Neural progenitor cell (in vitro differentiated cells): Measurements from ENCODE around the gene LIMS2.

Experiments used
- EZH2 ChIP-seq: fragments of 200-600 bp; sonication (generic); IDR thresholded peaks from 2 replicates; pipeline ENCODE4 v1.6.1; 2017; ENCODE audit warnings: antibody characterized with exemption, mild to moderate bottlenecking, moderate library complexity
- EZH2phosphoT487 ChIP-seq: fragments of 200-600 bp; sonication (generic); IDR thresholded peaks from 2 replicates; pipeline ENCODE4 v1.6.1; 2017; ENCODE audit warnings: antibody characterized with exemption
- TF ChIP-seq, protein P1 (sequence below): fragments of 200-600 bp; sonication (generic); IDR thresholded peaks from 2 replicates; pipeline ENCODE4 v1.5.1; 2017; ENCODE audit warnings: antibody characterized with exemption, mild to moderate bottlenecking

DNA sequence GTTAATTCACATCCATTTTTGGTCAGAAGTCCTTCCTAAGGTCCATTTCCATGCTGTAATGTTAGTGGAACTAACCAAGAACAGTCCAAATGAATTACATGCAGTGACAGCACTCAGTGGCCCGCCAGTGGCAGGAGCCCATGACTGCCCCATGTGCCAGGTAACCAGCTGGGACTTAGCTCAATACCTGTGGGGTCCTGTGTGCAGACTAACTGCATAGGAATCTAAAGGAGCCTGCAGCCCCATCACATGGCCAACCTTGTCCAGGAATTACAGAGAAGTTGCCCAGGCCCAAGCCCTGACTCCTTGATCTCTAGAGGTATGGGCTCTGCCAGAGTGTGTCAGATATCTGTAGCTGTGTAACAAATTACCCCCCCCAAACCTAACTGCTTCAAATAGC, 64.8 kb downstream of the LIMS2 start:
- TF ChIP-seq, protein P1, sequence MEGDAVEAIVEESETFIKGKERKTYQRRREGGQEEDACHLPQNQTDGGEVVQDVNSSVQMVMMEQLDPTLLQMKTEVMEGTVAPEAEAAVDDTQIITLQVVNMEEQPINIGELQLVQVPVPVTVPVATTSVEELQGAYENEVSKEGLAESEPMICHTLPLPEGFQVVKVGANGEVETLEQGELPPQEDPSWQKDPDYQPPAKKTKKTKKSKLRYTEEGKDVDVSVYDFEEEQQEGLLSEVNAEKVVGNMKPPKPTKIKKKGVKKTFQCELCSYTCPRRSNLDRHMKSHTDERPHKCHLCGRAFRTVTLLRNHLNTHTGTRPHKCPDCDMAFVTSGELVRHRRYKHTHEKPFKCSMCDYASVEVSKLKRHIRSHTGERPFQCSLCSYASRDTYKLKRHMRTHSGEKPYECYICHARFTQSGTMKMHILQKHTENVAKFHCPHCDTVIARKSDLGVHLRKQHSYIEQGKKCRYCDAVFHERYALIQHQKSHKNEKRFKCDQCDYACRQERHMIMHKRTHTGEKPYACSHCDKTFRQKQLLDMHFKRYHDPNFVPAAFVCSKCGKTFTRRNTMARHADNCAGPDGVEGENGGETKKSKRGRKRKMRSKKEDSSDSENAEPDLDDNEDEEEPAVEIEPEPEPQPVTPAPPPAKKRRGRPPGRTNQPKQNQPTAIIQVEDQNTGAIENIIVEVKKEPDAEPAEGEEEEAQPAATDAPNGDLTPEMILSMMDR: no peak
- TF ChIP-seq EZH2 (no peak), EZH2phosphoT487 (no peak)
